Stimulated activated CD8-positive, alpha-beta memory T cell treated with anti-CD3 and anti-CD28 coated beads, Interleukin-4, amount 100 ng/mL, for 24 hours (primary cell): ENCODE data around the gene TTC28.

Experiments
- DNase-seq: peaks from one replicate; pipeline ENCODE4 v3.0.0-alpha.2; 2020; ENCODE audit warnings: low read depth

TTC28 gene

GRCh38 chr22:28440592-28441390 is 238.8 kb downstream of the TTC28 start:
- DNase-seq = no peak

GRCh38 chr22:28438183-28438768 is 241.4 kb downstream of the TTC28 start:
- no peak for DNase-seq

GRCh38 chr22:28435982-28436381 is 243.7 kb downstream of the TTC28 start:
- DNase-seq = no peak

GRCh38 chr22:28435140-28435768 is 244.4 kb downstream of the TTC28 start:
- no peak for DNase-seq

- no peak for DNase-seq
Observed at GRCh38 chr22:28430466-28431025, 249.1 kb downstream of the TTC28 start.

GRCh38 chr22:28429711-28430110 is 249.9 kb downstream of the TTC28 start:
- DNase-seq = no peak

GRCh38 chr22:28428271-28428670 is 251.4 kb downstream of the TTC28 start:
- DNase-seq = no peak

GRCh38 chr22:28426346-28427132 is 253.1 kb downstream of the TTC28 start:
- no peak for DNase-seq

- no peak for DNase-seq
Observed at GRCh38 chr22:28425211-28425610, 254.4 kb downstream of the TTC28 start.

GRCh38 chr22:28424427-28425080 is 255.1 kb downstream of the TTC28 start:
- DNase-seq = no peak

GRCh38 chr22:28419919-28420318 is 259.7 kb downstream of the TTC28 start:
- no peak for DNase-seq

- DNase-seq = no peak
Observed at GRCh38 chr22:28418008-28418407, 261.6 kb downstream of the TTC28 start.

- no peak for DNase-seq
Observed at GRCh38 chr22:28417431-28417830, 262.2 kb downstream of the TTC28 start.

GRCh38 chr22:28414913-28415312 is 264.7 kb downstream of the TTC28 start:
- no peak for DNase-seq

- no peak for DNase-seq
Observed at GRCh38 chr22:28413612-28414399, 265.8 kb downstream of the TTC28 start.

- no peak for DNase-seq
Observed at GRCh38 chr22:28412109-28412508, 267.5 kb downstream of the TTC28 start.

- DNase-seq = no peak
Observed at GRCh38 chr22:28411125-28411524, 268.5 kb downstream of the TTC28 start.

- DNase-seq = no peak
Observed at GRCh38 chr22:28410050-28410816, 269.4 kb downstream of the TTC28 start.

- DNase-seq = no peak
Observed at GRCh38 chr22:28408709-28409108, 270.9 kb downstream of the TTC28 start.

- DNase-seq = no peak
Observed at GRCh38 chr22:28407645-28408044, 272.0 kb downstream of the TTC28 start.
